PC-9 (cell line): Measurements from ENCODE around the gene SHC3. TPM values are rescaled to one million over a fixed set of nuclear protein-coding genes. Genes with fewer than 3 reads are reported as not detected.

Experiments
- BruUV-seq: library from RNA; stranded (reverse); fragments of 400-500 nt; replicated peaks from 2 replicates; lab custom pipeline; 2021; lab: Mats Ljungman, UMichigan
- CTCF ChIA-PET: fragments of 300-600 bp; sonication (Branson Sonifier 250); formaldehyde crosslinking; loops from one replicate; lab custom pipeline; 2022; ENCODE audit warnings: antibody characterized with exemption; lab: Charles Lee
- POLR2A ChIA-PET: fragments of 300-600 bp; sonication (Branson Sonifier 250); formaldehyde crosslinking; loops from one replicate; lab custom pipeline; 2022; ENCODE audit warnings: antibody characterized with exemption; ENCODE audit not compliant: unreplicated experiment; lab: Charles Lee
- DNase-seq, 2 experiments: peaks; one replicate each; pipeline versions ENCODE4 v3.0.0 to v3.0.0-alpha.2; 2015 to 2022; ENCODE audit warnings: mixed read lengths in 1 of 2
- H2AFZ ChIP-seq: fragments of 200-600 bp; sonication (generic); 2 replicates; pipeline ENCODE4 v1.8.1; 2017; ENCODE audit warnings: antibody characterized with exemption
- H3F3A ChIP-seq: fragments of 200-600 bp; sonication (generic); 2 replicates; pipeline ENCODE4 v1.8.1; 2017; ENCODE audit warnings: antibody characterized with exemption, mild to moderate bottlenecking, low read depth; ENCODE audit not compliant: insufficient read depth
- H3K27ac ChIP-seq: fragments of 200-600 bp; sonication (generic); 2 replicates; pipeline ENCODE4 v1.6.1; 2016; ENCODE audit warnings: mixed run types
- H3K27me3 ChIP-seq: fragments of 200-600 bp; sonication (generic); 2 replicates; pipeline ENCODE4 v1.6.1; 2016; ENCODE audit warnings: low read depth, mixed run types; ENCODE audit not compliant: insufficient read depth
- H3K36me3 ChIP-seq: fragments of 200-600 bp; sonication (generic); 2 replicates; pipeline ENCODE4 v1.6.1; 2016; ENCODE audit warnings: low read depth, mixed run types
- H3K4me1 ChIP-seq: fragments of 200-600 bp; sonication (generic); replicated peaks from 2 replicates; pipeline ENCODE4 v1.6.1; 2016; ENCODE audit warnings: mixed run types; ENCODE audit not compliant: insufficient read depth
- H3K4me2 ChIP-seq: fragments of 200-600 bp; sonication (generic); 2 replicates; pipeline ENCODE4 v1.6.1; 2017; ENCODE audit warnings: mixed run types
- H3K4me3 ChIP-seq: fragments of 200-600 bp; sonication (generic); 2 replicates; pipeline ENCODE4 v1.6.1; 2016; ENCODE audit warnings: mixed run types
- H3K79me2 ChIP-seq: fragments of 200-600 bp; sonication (generic); 2 replicates; pipeline ENCODE4 v1.6.1; 2017; ENCODE audit warnings: low read depth, mixed run types
- H3K9me2 ChIP-seq: fragments of 200-600 bp; sonication (generic); 2 replicates; pipeline ENCODE4 v1.8.1; 2017; ENCODE audit warnings: mild to moderate bottlenecking; ENCODE audit not compliant: insufficient read depth
- H3K9me3 ChIP-seq: fragments of 200-600 bp; sonication (generic); 2 replicates; pipeline ENCODE4 v1.8.1; 2016; ENCODE audit warnings: low read depth; ENCODE audit not compliant: insufficient read depth
- H4K20me1 ChIP-seq: fragments of 200-600 bp; sonication (generic); 2 replicates; pipeline ENCODE4 v1.8.1; 2017; ENCODE audit not compliant: insufficient read depth
- CTCF ChIP-seq: fragments of 200-600 bp; sonication (generic); conservative IDR thresholded peaks from 2 replicates; pipeline ENCODE4 v1.6.1; 2017; ENCODE audit warnings: mixed run types, antibody characterized with exemption, mild to moderate bottlenecking, moderate library complexity
- EZH2 ChIP-seq: fragments of 200-600 bp; sonication (generic); IDR thresholded peaks from 2 replicates; pipeline ENCODE4 v1.8.0; 2017; ENCODE audit warnings: antibody characterized with exemption, low read depth
- intact Hi-C: fragments of 100-400 bp; cut with micrococcal nuclease; formaldehyde crosslinking; loops from one replicate; pipeline ENCODE4 v1.10.0; 2022; ENCODE audit not compliant: unreplicated experiment
- total RNA-seq: library from RNA; stranded (reverse); gene quantifications from 2 replicates; pipeline ENCODE4 v1.2.3, GENCODE V29; 2021

SHC3 gene
- total RNA-seq, 1 experiment from 2014 or later: 15.9 TPM

GRCh38 chr9:89037346-89037745, 141.3 kb downstream of the SHC3 start:
- no peaks in the 10 kb centered on the region for H3K9me2 ChIP-seq
- intact Hi-C loops: no loop called here

GRCh38 chr9:89036891-89037290, 141.7 kb downstream of the SHC3 start:
- no TSS peak for BruUV-seq

More at GRCh38 chr9:89037346-89037745, 141.3 kb downstream of the SHC3 start:
- H3K27me3 ChIP-seq: no peaks in the 10 kb centered on the region
- DNase-seq: no peak
- no peaks in the 10 kb centered on the region for H3K4me1 ChIP-seq
- H3F3A ChIP-seq: no peaks in the 10 kb centered on the region
- ChIA-PET POLR2A (no interaction called here), CTCF (interaction anchor here (0.7 kb wide), 1 partner anchor 170 kb away, joined by 6 read pairs; no protein-coding TSS in a partner anchor)
- H3K4me3 ChIP-seq: no peak overlapping the region
- 0 out of 2 replicates have a peak, but pooled peaks cover 2% of the 10 kb centered on the region for H3K9me3 ChIP-seq
- H3K36me3 ChIP-seq: no peaks in the 10 kb centered on the region
- no TSS peak for BruUV-seq
- no peaks in the 10 kb centered on the region for H4K20me1 ChIP-seq
- no peak overlapping the region for H2AFZ ChIP-seq
- no peak overlapping the region for H3K4me2 ChIP-seq
- no peaks in the 10 kb centered on the region for H3K79me2 ChIP-seq
- H3K27ac ChIP-seq: no peak overlapping the region
- TF ChIP-seq EZH2: no peak
- no peak for TF ChIP-seq CTCF

GRCh38 chr9:89036383-89036782, 142.2 kb downstream of the SHC3 start:
- no peak for TF ChIP-seq EZH2
- no peak for TF ChIP-seq CTCF
- Histone ChIP-seq H3F3A (no peaks in the 10 kb centered on the region), H4K20me1 (no peaks in the 10 kb centered on the region), H3K27ac (no peak overlapping the region), H3K79me2 (no peaks in the 10 kb centered on the region), H3K4me1 (no peaks in the 10 kb centered on the region), H3K36me3 (no peaks in the 10 kb centered on the region), H3K4me2 (no peak overlapping the region), H3K27me3 (no peaks in the 10 kb centered on the region), H3K4me3 (no peak overlapping the region), H3K9me2 (no peaks in the 10 kb centered on the region), H2AFZ (no peak overlapping the region), H3K9me3 (0 out of 2 replicates have a peak, but pooled peaks cover 2% of the 10 kb centered on the region)
- intact Hi-C loops: no loop called here
- CTCF ChIA-PET: no interaction called here
- no TSS peak for BruUV-seq
- no peak for DNase-seq
- POLR2A ChIA-PET: no interaction called here

More at GRCh38 chr9:89036891-89037290, 141.7 kb downstream of the SHC3 start:
- intact Hi-C loops: no loop called here
- Histone ChIP-seq H3K4me1 (no peaks in the 10 kb centered on the region), H3K27ac (no peak overlapping the region), H3K9me3 (0 out of 2 replicates have a peak, but pooled peaks cover 2% of the 10 kb centered on the region), H3K36me3 (no peaks in the 10 kb centered on the region), H3K79me2 (no peaks in the 10 kb centered on the region), H3F3A (no peaks in the 10 kb centered on the region), H3K9me2 (no peaks in the 10 kb centered on the region), H2AFZ (no peak overlapping the region), H4K20me1 (no peaks in the 10 kb centered on the region), H3K27me3 (no peaks in the 10 kb centered on the region), H3K4me2 (no peak overlapping the region), H3K4me3 (no peak overlapping the region)
- DNase-seq: no peak
- no peak for TF ChIP-seq CTCF
- no peak for TF ChIP-seq EZH2
- CTCF ChIA-PET: interaction anchor here (0.7 kb wide), 1 partner anchor 170 kb away, joined by 6 read pairs; no protein-coding TSS in a partner anchor
- POLR2A ChIA-PET: no interaction called here
